ENCODE results near the gene PKD2.
"Not testable (repeated sequence)": the region's sequence is repeated elsewhere in the genome, so short reads cannot be mapped to it uniquely, and the experiment has no call there.

The PKD2 gene

GRCh38 chr4:88098993-88099752 is 91.7 kb downstream of the PKD2 start:
- TF ChIP-seq CTCF (IDR thresholded peaks at IDR 0.05; ENCODE audit: low read depth, low read length, missing control alignments): no peak
- DNase-seq (ENCODE audit: low read depth): no peak
- H3K4me3 ChIP-seq (ENCODE audit: low read depth, low read length): no peak overlapping the region

- no peak overlapping the region for H3K4me3 ChIP-seq (ENCODE audit: low read depth, low read length)
- no peak for DNase-seq (ENCODE audit: low read depth)
- TF ChIP-seq CTCF (IDR thresholded peaks at IDR 0.05; ENCODE audit: low read depth, low read length, missing control alignments): no peak
Measured at GRCh38 chr4:88101165-88101564, 93.7 kb downstream of the PKD2 start.

GRCh38 chr4:88102026-88102425 is 94.6 kb downstream of the PKD2 start:
- no peak for TF ChIP-seq CTCF (IDR thresholded peaks at IDR 0.05; ENCODE audit: low read depth, low read length, missing control alignments)
- H3K4me3 ChIP-seq (ENCODE audit: low read depth, low read length): no peak overlapping the region
- no peak for DNase-seq (ENCODE audit: low read depth)

- DNase-seq (ENCODE audit: low read depth): no peak
- TF ChIP-seq CTCF (IDR thresholded peaks at IDR 0.05; ENCODE audit: low read depth, low read length, missing control alignments): no peak
- H3K4me3 ChIP-seq (ENCODE audit: low read depth, low read length): no peak overlapping the region
Measured at GRCh38 chr4:88104902-88105610, 97.6 kb downstream of the PKD2 start.

GRCh38 chr4:88106205-88106604 is 98.8 kb downstream of the PKD2 start:
- no peak overlapping the region for H3K4me3 ChIP-seq (ENCODE audit: low read depth, low read length)
- no peak for DNase-seq (ENCODE audit: low read depth)
- TF ChIP-seq CTCF (IDR thresholded peaks at IDR 0.05; ENCODE audit: low read depth, low read length, missing control alignments): no peak

GRCh38 chr4:88107406-88108107 is 100.1 kb downstream of the PKD2 start:
- no peak overlapping the region for H3K4me3 ChIP-seq (ENCODE audit: low read depth, low read length)
- DNase-seq (ENCODE audit: low read depth): no peak
- no peak for TF ChIP-seq CTCF (IDR thresholded peaks at IDR 0.05; ENCODE audit: low read depth, low read length, missing control alignments)

GRCh38 chr4:88108108-88108465 is 100.7 kb downstream of the PKD2 start:
- not testable (repeated sequence) for DNase-seq (ENCODE audit: low read depth); H3K4me3 ChIP-seq (ENCODE audit: low read depth, low read length)
